Right cardiac atrium (tissue), 5 donors: ENCODE data around the gene TADA2B. TPM values are rescaled to one million over a fixed set of nuclear protein-coding genes. Genes with fewer than 3 reads are reported as not detected.

Experiments used
- ATAC-seq, 2 donors: fragments of 200-7000 bp; cut with Tn5 transposase; one replicate each; pipeline versions ENCODE4 v1.8.0 to v1.9.1; 2020; ENCODE audit warnings: moderate library complexity in 2 of 2, mild to moderate bottlenecking in 1 of 2
- DNase-seq, 3 donors: peaks; one replicate each; pipeline ENCODE4 v3.0.0-alpha.2; 2020
- H3K27ac ChIP-seq: one replicate; pipeline ENCODE4 v1.5.1; 2013; ENCODE audit warnings: mild to moderate bottlenecking, low read length, control low read depth, moderate library complexity
- H3K27me3 ChIP-seq: one replicate; pipeline ENCODE4 v1.6.1; 2013; ENCODE audit not compliant: control insufficient read depth, insufficient read depth
- H3K4me1 ChIP-seq: one replicate; pipeline ENCODE4 v1.6.1; 2013; ENCODE audit warnings: low read length; ENCODE audit not compliant: control insufficient read depth, insufficient read depth
- H3K4me3 ChIP-seq: one replicate; pipeline ENCODE4 v1.5.1; 2013; ENCODE audit warnings: low read length, control low read depth
- H3K9me3 ChIP-seq: one replicate; pipeline ENCODE4 v1.6.1; 2013; ENCODE audit warnings: low read length; ENCODE audit not compliant: control insufficient read depth
- WGBS: extraction: QIAGEN DNeasy Blood & Tissue Kit; methylation state at CpG from one replicate; pipeline ENCODE4 v1.1.7; 2013; 5-methylcytosine and 5-hydroxymethylcytosine counted together
- intact Hi-C, 4 donors: fragments of 100-400 bp; cut with DNase I; formaldehyde crosslinking; loops; one replicate each; pipeline versions ENCODE4 v1.11.0 to v1.14.0; 2022 to 2023
- polyA plus RNA-seq: library from polyadenylated mRNA; stranded (reverse); fragments of 200-250 nt; gene quantifications from one replicate; pipeline ENCODE4 v1.2.3, GENCODE V29; 2013
- total RNA-seq, 4 donors: library from RNA; stranded (reverse); fragmentation: NEBNext Ultra II Directional; extraction: Animal tissue kit (Norgen Biotek cat#: 25700); gene quantifications; one replicate each; pipeline ENCODE4 v1.2.1, GENCODE V29; 2021
- donor health status: healthy with polysubstance abuse.
- donor health status: DM: no; HTN: yes; CAD: no.
- donor health status: DM: no; HTN: no; CAD: no.
- donor health status: DM: no; HTN: yes; CAD: no; lungs with severe emphysema.
- donor health status: DM: yes; HTN: yes; CAD: no.

Gene TADA2B
- total and polyA plus RNA-seq, 5 donors = 19.7 to 35.6 (median 30.5) TPM

- Histone ChIP-seq H3K27me3 (no peaks in the 10 kb centered on the region), H3K9me3 (no peaks in the 10 kb centered on the region), H3K4me1 (no peaks in the 10 kb centered on the region), H3K27ac (no peak overlapping the region), H3K4me3 (no peak overlapping the region)
- intact Hi-C loops = loop anchor here in 1 of 4 donors (10.0 kb wide), 1 partner anchor 66 kb away; no protein-coding TSS in a partner anchor
- 89% methylated on average over 20 of the region's 20 CpGs for WGBS
- ATAC-seq (no peak), DNase-seq (no peak)
Measured at GRCh38 chr4:7060346-7061150, 17.4 kb downstream of the TADA2B start.

- Histone ChIP-seq H3K4me3 (no peak overlapping the region), H3K27ac (no peak overlapping the region), H3K27me3 (no peaks in the 10 kb centered on the region), H3K4me1 (peaks cover 2% of the 10 kb centered on the region), H3K9me3 (no peaks in the 10 kb centered on the region)
- 92% methylated on average over 6 of the region's 6 CpGs for WGBS
- intact Hi-C loops = loop anchor here in 1 of 4 donors (10.0 kb wide), 1 partner anchor 67 kb away; no protein-coding TSS in a partner anchor
- ATAC-seq (no peak), DNase-seq (no peak)
Measured at GRCh38 chr4:7061815-7062214, 18.6 kb downstream of the TADA2B start.

- ATAC-seq (no peak), DNase-seq (no peak)
- no peaks in the 10 kb centered on the region for H3K9me3 ChIP-seq
- intact Hi-C loops = loop anchor here in 1 of 4 donors (10.0 kb wide), 1 partner anchor 68 kb away; no protein-coding TSS in a partner anchor
- peaks cover 2% of the 10 kb centered on the region for H3K4me1 ChIP-seq
- 94% methylated on average over 4 of the region's 4 CpGs for WGBS
- no peak overlapping the region for H3K4me3 ChIP-seq
- H3K27me3 ChIP-seq = no peaks in the 10 kb centered on the region
- no peak overlapping the region for H3K27ac ChIP-seq
Measured at GRCh38 chr4:7062816-7063215, 19.6 kb downstream of the TADA2B start.

- intact Hi-C loops = loop anchor here in 1 of 4 donors (10.0 kb wide), 1 partner anchor 69 kb away; no protein-coding TSS in a partner anchor
- peak in 1 of 3 donors; percentile 25 for DNase-seq
- Histone ChIP-seq H3K4me1 (peaks cover 2% of the 10 kb centered on the region), H3K4me3 (no peak overlapping the region), H3K9me3 (no peaks in the 10 kb centered on the region), H3K27ac (no peak overlapping the region), H3K27me3 (no peaks in the 10 kb centered on the region)
- no peak for ATAC-seq
- 82% methylated on average over 4 of the region's 4 CpGs for WGBS
Measured at GRCh38 chr4:7063362-7063761, 20.2 kb downstream of the TADA2B start.

GRCh38 chr4:7066006-7066405, 22.8 kb downstream of the TADA2B start:
- intact Hi-C loops = loop anchor here in 2 of 4 donors (5.0 to 10.0 kb wide), 2 partner anchors 71 to 154 kb away; no protein-coding TSS in a partner anchor
- WGBS = 95% methylated on average over 11 of the region's 11 CpGs
- no peak overlapping the region for H3K27ac ChIP-seq
- no peaks in the 10 kb centered on the region for H3K9me3 ChIP-seq
- DNase-seq = no peak
- no peak overlapping the region for H3K4me3 ChIP-seq
- peaks cover 5% of the 10 kb centered on the region for H3K4me1 ChIP-seq
- ATAC-seq = no peak
- no peaks in the 10 kb centered on the region for H3K27me3 ChIP-seq

- WGBS = 86% methylated on average over 4 of the region's 4 CpGs
- H3K27ac ChIP-seq = no peak overlapping the region
- H3K4me3 ChIP-seq = peak overlapping the region; percentile 80
- ATAC-seq = no peak
- intact Hi-C loops = loop anchor here in 2 of 4 donors (5.0 to 10.0 kb wide), 2 partner anchors 72 to 154 kb away; no protein-coding TSS in a partner anchor
- H3K9me3 ChIP-seq = no peaks in the 10 kb centered on the region
- H3K4me1 ChIP-seq = peaks cover 5% of the 10 kb centered on the region
- DNase-seq = no peak
- H3K27me3 ChIP-seq = no peaks in the 10 kb centered on the region
Measured at GRCh38 chr4:7066493-7066892, 23.3 kb downstream of the TADA2B start.

- ATAC-seq (no peak), DNase-seq (no peak)
- Histone ChIP-seq H3K9me3 (no peaks in the 10 kb centered on the region), H3K27ac (no peak overlapping the region), H3K4me3 (peak overlapping the region; percentile 80), H3K27me3 (no peaks in the 10 kb centered on the region), H3K4me1 (peaks cover 5% of the 10 kb centered on the region)
- WGBS = 3% methylated on average over 13 of the region's 13 CpGs
- intact Hi-C loops = loop anchor here in 2 of 4 donors (5.0 to 10.0 kb wide), 2 partner anchors 72 to 155 kb away; no protein-coding TSS in a partner anchor
Measured at GRCh38 chr4:7067126-7067451, 23.9 kb downstream of the TADA2B start.

- Histone ChIP-seq H3K4me1 (peaks cover 5% of the 10 kb centered on the region), H3K9me3 (no peaks in the 10 kb centered on the region), H3K27me3 (no peaks in the 10 kb centered on the region), H3K4me3 (peak within 1 kb of the TSS; percentile 80), H3K27ac (peak within 1 kb of the TSS; percentile 94)
- WGBS = under 1% methylated on average over 81 of the region's 81 CpGs
- intact Hi-C loops = loop anchor here in 2 of 4 donors (5.0 to 10.0 kb wide), 2 partner anchors 73 to 155 kb away; no protein-coding TSS in a partner anchor
- ATAC-seq (peak; percentile 97), DNase-seq (peak; percentile 100)
Measured at GRCh38 chr4:7067452-7068278, 24.5 kb downstream of the TADA2B start, which contains the start of gene GRPEL1. GRPEL1 (minus strand) TSS chr4:7068064; CDS start chr4:7068032, 32 bp downstream.

- no peaks in the 10 kb centered on the region for H3K27me3 ChIP-seq
- intact Hi-C loops = loop anchor here in 2 of 4 donors (5.0 to 10.0 kb wide), 2 partner anchors 74 to 156 kb away; no protein-coding TSS in a partner anchor
- H3K27ac ChIP-seq = peak overlapping the region; percentile 94
- WGBS = under 1% methylated on average over 50 of the region's 50 CpGs
- H3K4me3 ChIP-seq = peak overlapping the region; percentile 77
- DNase-seq (no peak), ATAC-seq (no peak)
- peaks cover 5% of the 10 kb centered on the region for H3K4me1 ChIP-seq
- H3K9me3 ChIP-seq = no peaks in the 10 kb centered on the region
Measured at GRCh38 chr4:7068279-7068842, 25.2 kb downstream of the TADA2B start.

- Histone ChIP-seq H3K27ac (peak overlapping the region; percentile 94), H3K9me3 (no peaks in the 10 kb centered on the region), H3K27me3 (no peaks in the 10 kb centered on the region), H3K4me3 (peak overlapping the region; percentile 77), H3K4me1 (peaks cover 5% of the 10 kb centered on the region)
- 13% methylated on average over 20 of the region's 20 CpGs for WGBS
- DNase-seq (peak in 1 of 3 donors; percentile 67), ATAC-seq (peak in 1 of 2 donors; percentile 1)
- intact Hi-C loops = loop anchor here in 2 of 4 donors (5.0 to 10.0 kb wide), 2 partner anchors 74 to 157 kb away; no protein-coding TSS in a partner anchor
Measured at GRCh38 chr4:7068883-7069282, 25.7 kb downstream of the TADA2B start.
